ENCODE measurements around the gene TAB2.
"Not testable (repeated sequence)": the region's sequence is repeated elsewhere in the genome, so short reads cannot be mapped to it uniquely, and the experiment has no call there.

TAB2 gene

DNA sequence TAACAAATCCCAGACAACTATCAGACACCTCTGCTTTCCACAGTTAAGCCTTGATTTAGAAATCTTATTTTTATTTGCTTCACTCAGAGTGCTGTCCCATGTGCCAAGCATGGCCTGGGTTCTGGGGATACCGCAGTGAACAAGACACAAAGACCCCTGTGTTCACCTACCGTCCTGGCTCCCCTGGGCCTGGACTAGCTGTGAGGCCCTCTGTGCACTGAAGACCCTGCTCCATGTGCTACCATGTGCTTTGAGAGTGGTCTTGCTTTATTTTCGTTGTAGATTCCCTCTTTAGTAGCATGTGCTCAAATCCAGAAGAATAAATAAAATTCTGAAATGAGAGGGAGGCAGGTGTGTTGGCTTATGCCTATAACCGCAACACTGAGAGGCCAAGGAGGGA lies 105.1 kb downstream of the TAB2 start:
- no peak for FAIRE-seq

DNA sequence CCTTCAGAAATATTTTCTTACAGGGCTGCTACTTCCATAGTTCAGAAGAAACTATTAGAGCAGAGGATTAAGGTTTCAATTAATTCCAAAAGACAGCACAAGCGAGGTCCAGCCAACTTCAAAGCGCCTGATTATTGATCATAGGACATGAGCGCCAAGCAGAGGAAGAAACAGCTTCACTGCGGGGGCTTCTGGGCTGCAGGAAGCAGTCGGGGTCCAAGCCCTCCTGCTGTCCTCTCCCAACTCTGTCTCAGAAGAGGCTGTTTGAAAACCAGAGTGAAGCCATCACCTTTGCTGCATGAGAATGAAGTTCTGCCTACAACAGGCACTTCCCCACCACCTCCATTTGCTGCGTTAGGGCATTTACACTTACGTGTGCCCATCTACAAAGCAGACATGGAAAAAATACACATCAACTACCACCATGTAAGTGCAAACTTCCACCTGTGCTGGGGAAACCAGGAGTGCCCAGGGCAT lies 106.5 kb downstream of the TAB2 start:
- FAIRE-seq, result no peak

DNA sequence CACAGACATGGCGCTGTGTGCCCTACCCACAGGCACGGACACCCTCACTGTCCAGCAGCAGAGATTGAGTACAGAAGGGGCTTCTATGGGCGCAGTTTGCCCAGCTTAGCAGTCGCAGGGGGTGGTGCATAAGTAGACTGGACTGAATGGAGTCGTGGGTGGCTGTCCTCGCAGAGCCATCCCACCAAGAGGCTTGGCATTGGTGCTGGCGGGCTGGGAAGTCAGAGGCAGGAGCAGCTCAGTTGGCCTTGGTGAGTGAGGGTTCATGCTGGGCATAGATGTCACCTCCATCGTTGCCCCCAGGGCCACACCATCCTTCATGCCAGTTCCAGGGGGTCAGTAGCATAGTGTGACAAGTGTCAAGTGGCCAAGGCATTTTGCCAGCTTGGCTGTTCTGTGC lies 107.7 kb downstream of the TAB2 start:
- FAIRE-seq, result no peak

DNA sequence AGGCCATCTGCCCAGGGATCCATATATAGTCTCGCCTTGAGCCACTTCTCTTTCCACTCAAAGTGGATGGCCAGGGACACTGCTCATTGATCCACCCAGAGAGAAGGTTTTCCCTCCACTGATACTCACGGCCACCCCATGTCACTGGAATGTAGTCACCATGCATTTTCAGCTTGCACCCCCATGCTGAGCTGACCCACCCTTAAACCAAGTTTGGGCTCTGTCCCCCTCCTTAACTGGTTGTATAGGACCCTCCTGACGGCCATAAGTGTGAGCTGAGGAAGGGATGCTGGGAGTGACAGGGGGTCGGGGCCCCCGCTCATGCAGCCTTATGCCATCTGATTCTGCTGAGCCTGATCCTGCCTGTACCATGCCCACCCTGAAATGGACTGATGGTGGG lies 108.2 kb downstream of the TAB2 start:
- FAIRE-seq, result no peak

DNA sequence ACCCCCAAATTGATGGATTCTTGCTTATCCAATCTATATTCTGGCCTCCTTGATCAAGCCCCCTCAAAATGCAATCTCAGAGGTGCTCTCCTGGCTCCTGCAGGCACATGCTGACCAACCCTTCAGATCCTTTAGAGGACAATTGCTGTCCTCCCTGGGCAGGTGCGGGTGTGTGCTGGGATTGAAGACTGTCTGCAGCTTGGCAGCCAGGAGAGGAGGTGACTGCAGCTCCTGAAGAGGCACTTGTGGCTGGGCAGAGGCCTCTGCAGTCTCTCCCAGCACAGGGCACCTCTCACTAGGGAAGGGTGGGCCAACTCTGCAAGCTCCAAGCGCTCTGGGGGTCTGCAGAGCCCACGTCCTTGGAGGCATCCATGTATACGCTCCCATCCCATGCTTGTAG lies 111.1 kb downstream of the TAB2 start:
- FAIRE-seq, result no peak

DNA sequence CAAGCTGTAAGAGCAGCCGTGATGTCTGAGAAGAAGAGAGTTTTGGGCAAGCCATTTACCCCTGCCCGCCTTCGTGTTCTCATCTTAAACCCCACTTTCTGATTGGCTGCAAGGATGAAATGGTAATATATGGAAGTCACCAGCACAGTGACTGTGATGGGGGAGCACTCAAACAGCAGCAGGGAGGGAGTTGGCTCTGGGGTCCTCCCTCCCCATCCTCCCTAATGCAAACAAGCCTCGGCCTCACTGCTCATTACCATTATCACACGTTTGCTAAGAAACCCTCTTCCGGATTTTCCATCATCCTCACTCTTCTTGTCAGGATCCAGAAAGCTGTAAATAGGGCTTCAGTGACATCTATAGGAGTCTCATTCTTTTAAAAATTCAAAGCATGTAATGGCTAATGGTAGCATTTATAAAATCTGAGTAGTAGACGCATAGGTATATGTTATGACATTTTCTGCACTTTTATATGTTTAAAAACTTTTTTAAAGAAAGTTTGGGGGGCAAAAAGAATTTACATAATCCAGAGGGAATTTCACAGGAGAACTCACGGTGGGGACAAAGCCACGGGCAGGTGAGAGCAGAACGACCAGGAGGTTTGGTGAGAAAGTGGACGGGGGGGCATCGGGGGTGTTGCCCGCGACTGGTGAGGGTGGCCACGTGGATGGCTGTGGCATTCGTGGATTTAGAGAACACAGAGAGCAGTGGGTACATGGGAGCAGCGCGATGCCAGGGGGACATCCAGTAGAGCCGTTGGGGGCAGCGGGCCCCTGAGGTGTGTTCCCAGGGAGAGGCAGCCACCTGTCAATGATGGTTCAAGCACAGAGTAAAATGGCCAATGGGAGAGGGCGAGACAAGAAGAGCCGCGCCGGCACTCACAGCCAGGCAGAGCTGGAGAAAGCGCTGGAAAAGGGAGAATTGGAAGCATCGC lies 112.2 kb downstream of the TAB2 start:
- FAIRE-seq, result no peak

DNA sequence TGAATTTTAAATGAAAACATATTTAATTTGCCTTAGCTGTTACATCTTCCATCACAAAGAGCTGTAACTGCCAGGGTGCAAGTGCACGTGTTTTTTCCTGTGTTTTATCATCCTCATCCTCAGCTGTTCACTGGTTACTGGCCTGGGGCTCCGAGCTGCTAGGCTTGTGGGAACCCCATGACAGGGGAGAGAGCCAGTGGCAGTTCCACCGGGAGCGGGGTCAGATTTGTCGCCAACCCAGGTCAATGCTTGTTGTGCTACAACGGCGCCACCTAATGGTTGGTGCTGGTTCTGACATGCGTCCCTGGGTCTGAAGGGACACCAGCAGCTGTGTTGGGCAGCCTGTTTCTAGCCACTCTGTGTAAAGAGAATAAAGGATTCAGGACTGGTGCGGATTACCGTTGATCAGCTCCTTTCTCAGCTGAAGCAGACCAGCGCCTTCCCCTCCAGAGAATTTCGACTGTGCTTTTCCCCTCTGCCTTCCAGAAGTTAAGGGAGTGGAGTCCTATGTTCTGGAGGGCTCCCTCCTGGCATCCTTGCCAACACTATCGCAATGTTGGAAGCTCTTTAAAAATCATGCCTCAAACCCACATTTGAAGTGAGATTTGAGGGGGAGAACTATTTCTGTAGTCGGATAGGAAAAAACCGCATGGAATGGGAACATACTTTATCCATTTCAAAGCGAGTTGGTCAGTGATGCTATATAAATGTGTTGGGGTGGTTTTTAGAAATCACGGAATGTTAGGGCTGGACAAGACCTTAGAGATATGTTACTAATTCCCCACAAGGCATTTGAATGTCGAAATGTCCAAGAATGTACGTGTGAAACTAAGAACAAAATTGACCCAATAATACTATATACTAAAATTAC lies 114.6 kb downstream of the TAB2 start:
- FAIRE-seq, result no peak

DNA sequence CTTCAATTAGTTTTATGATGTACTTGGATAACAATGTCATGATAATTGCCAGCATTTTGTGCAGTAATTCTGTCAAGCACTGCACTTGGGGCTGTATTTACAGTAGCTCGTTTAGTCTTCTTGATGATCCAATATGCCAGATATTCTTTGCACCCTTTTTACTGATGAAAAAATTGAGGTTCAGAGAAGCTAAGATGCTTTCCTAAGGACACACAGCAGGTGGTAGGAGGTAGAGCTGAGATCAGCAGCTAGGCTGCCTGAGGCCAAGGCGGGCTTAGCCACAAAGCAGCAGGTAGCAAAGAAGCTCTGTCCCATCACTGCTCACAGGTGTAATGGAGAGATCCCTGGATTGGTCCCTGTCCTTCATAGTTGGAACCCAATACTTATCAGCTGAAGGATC lies 115.9 kb downstream of the TAB2 start:
- no peak for FAIRE-seq

DNA sequence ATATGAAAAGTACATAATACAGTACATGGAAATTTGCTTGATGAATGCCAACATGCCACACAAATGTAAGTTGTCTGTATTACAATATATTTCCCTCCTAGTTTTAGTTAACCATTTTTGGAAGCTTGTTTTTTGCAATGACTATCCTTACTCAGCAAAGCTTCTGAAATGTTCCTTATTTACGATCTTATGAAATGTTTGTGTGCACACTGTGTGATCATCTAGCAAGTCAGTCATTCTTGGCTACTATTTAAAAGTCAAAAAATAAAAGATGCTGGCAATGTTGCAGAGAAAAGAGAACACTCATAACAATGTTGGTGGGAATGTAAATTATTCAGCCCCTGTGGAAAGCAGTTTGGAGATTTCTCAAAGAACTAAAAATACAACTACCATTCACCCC lies 116.4 kb downstream of the TAB2 start:
- FAIRE-seq, result no peak

DNA sequence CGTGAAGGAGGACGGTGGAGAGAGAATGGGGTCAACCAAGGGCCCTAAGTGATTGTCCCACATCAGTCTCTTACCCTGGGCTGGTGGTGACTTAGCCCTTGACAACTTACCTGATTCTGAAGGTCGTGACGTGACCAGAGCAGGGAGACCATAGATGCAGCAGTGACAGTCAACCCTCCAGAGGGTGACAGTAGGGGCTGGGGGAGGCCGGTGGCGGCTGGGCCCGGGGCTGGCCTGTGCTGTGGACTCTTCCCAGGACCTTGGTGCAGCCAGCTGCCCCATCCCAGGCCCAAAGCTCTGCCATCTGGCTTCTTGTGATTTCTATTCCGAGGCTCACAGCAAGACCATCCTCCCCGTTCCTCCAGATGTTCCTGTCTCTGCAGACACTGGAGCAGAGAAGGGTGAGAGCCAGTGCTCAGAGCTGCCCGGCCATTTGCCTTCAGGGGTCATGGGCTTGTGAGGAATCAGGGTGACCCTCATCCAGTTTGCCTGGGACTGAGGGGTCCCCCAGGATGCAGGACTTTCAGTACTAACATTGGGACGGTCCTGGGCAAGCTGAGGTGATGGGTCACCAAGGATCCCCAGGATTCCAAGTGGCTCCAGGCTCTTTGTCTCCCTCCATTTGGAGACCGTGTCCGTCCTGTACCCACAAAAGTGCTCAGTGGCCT lies 118.5 kb downstream of the TAB2 start:
- FAIRE-seq, result no peak

DNA sequence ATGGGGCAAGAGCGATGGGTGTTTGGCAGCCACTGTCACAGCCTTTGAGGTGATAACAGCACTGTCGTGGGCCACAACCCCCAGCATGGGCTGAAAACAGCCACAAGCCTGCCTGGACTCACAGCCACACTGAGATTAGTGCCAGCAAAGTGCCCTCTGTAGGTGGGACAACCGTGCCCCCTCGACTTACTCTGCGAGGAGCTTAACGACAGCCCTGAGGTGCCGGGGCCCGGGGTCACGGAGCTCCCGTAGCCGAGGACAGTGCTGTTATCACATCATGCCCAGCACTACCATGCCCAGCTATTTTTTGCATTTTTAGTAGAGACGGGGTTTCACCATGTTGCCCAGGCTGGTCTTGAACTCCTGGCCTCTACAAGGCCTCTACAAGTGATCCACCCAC lies 119.1 kb downstream of the TAB2 start:
- no peak for FAIRE-seq

DNA sequence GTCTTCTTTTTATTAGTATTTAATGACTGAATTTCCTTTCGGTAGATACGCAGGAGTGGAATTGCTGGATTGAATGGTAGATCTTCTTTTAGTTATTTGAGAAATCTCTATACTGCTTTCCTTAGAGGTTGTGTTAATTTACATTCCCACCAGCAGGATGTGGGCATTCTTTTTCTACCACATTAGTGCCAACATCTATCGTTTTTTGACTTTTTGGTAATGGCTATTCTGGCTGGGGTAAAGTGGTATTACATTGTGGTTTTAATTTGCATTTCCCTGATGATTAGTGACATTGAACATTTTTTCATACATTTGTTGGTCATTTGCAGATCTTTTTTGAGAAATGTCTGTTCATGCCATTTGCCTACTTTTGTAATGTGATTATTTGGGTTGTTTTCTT lies 119.7 kb downstream of the TAB2 start:
- FAIRE-seq, result no peak

DNA sequence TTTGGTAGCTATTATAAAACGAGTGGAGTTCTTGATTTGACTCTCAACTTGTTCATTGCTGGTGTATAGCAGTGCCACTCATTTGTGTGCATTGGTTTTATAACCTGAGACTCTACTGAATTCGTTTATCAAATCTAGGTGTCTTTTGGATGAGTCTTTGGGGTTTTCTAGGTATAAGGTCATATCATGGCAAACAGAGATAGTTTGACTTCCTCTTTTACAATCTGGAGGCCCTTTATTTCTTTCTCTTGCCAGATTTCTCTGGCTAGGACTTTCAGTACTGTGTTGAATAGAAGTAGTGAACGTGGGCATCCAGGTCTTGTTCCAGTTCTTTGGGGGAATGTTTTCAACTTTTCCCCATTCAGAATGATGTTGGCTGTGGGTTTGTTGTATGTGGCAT lies 121.3 kb downstream of the TAB2 start:
- no peak for FAIRE-seq

DNA sequence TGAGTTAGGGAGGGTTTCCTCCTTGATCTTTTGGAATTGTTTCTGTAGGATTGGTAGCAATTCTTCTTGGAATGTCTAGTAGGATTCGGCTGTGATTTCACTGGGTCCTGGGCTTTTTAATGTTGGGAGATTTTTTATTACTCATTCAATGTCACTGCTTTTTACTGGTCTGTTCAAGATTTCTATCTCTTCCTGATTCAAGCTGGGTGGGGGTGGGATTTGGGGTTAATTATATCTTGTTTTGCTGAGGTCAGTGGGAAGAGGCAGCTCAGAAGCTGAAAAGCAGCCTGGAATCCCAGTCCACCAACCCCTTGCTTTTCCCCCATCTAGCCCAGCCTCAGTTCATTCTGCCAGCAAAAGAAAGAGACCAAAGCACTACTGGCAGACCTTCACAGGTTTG lies 122.1 kb downstream of the TAB2 start:
- FAIRE-seq, result no peak

DNA sequence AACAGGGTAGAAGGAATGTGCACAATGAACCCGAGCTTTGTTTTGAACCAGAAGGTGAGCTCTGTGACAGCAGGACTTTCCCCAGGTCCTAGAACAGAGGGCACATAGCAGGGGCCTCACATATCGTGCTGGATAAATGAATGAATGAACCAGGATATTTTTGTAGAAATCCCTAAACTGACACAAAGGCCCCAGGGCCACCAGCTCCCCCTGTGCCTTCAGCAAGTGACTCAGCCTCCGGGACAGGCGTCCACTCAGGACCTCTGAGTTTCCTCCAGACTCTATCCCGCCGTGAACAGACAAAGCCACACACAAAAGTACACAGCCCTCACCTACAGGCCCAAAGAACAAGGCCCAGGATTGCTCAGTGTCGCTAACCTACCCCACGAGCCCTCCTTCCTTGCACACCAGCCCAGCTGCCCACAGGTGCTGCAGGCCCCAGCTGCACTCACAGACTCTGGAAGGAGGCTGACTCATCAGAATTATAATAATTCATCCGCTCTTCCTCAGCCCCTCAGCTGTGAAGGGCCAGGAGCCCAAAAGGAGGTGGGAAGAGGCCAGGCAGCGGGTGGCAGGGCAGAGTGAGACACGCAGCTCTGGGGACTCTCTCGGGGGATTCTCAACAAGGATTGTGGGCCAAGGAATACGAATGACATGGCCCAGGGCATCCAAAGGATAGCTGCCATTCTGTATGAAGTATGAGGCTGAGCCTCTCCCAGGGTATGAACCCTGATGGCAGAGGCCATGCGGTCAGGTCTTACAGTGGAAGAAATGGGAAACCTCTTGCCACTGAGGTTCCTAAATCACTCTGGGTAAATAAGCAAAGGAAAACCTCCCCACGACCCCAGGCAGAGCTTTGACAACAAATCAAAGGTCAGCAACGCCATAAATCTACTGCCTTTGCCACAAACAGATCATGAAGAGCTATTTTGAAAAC lies 123.5 kb downstream of the TAB2 start:
- no peak for FAIRE-seq

DNA sequence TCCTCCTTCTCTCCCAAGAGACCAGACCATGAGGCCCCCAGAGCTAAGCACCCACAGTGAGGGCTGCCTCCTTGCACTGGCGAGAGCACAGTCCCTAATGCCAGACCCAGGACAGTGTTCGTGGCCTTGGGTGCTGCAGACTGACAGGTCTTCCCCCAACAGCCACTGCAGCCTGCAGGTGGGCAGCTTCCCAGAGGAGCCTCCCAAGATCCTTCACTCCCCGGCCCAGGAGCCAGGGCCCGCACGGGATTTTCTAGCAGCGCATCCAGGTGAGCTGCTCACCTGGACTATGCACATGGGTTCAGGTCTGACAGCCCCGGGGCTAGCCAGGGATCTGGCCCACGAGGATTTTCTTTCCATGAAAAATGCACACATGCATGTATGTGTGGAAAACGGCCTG lies 124.2 kb downstream of the TAB2 start:
- FAIRE-seq, result no peak

DNA sequence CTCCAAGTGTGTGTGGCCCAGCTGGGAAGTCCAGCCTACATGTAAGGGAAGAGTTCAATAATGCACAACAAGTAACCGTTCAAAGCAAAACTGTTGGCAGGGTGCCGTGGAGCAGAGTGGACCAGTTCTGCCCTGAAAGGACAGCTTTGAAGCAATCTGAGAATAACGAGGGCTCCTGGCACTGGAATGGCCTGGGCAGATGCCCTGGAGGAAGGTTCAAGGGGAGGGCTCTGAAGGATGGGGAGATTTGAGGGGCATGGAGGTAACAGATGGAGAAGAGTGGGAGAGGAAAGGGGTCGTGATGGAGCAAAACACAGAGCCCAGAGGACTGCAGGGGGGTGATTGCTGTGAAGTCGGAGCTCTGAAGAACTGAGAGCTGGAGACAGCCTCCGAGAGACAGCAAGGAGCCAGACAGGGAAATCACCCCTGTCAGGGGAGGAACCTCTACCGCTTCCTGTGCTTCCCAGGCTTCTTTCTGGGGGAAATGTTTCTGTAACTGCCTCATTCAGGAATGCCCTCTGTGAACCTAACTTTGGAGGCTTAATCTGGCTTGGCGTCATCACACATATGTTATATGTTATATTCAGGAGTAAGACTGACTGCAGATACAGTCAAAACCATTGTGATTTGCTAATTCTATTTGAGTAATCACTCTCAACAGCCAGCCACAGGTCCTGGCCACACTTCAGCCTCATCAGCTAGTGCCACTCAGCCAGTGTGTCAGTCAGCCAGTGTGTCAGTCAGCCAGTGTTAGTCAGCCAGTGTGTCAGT lies 126.1 kb downstream of the TAB2 start:
- FAIRE-seq, result no peak

DNA sequence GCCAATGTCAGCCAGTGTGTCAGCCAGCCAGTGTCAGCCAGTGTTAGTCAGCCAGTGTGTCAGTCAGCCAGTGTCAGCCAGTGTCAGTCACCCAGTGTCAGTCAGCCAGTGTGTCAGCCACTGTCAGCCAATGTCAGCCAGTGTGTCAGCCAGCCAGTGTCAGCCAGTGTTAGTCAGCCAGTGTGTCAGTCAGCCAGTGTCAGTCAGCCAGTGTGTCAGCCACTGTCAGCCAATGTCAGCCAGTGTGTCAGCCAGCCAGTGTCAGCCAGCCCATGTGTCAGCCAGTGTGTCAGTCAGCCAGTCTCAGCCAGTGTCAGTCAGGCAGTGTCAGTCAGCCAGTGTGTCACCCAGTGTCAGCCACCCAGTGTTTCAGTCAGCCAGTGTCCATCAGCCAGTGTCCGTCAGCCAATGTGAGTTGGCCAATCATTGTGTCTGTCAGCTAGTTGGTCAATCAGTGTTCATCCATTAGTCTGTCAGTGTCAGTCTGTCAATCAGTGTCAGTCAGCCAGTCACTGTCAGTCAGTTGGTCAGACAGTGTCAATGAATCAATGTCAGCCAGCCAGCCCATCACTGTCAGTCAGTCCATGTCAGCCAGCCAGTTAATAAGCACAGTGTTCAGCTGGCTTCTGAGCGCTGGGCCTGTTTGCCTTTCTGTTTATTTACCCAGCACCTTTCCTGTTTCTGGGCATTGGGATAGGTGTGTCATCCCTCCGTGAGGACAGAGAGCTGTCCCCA lies 127.0 kb downstream of the TAB2 start:
- not testable (repeated sequence) for FAIRE-seq

DNA sequence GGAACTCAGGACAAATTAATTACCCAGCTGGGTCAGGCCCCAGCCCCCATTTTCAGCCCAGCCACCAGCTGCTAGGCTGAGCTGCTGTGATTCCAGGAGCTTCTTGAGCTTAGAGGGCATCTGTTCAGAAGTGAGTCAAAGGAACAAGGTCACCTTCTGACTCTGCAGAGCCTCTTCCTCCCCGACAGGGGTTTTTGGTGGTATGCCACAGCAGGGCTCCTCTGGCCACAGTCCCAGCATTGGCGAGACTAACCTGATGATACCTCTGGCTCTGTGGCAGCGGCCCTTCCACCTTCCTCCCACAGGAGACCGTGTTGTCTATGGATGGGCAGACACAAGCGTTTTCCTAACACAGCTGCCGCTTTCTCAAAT lies 127.6 kb downstream of the TAB2 start:
- FAIRE-seq, result no peak

DNA sequence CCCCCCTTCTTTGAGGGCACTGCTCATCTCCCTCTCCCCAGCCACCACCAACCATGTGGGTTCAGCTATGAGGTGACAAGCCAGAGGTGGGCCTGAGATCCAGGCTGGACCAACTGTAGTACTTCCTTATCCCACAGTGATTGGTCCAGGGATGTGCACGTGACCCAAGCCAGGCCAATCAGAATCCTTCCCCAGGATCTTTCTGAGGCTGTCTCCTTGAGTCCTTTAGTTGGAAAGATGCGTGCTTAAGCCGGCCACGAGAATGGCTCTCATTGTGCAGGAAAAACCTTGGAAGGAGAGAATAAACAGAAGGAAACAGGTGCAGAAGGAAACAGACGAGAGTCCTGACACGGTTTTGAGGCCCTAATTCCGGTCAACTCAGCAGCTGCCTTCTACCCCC lies 128.1 kb downstream of the TAB2 start:
- no peak for FAIRE-seq

Measured in TTC549 (cell line).